BJ (cell line): ENCODE results near the gene RAP1GDS1. TPM values are rescaled to one million over a fixed set of nuclear protein-coding genes. Genes with fewer than 3 reads are reported as not detected.

Experiments
- CTCF ChIA-PET: fragments of 350-600 bp; formaldehyde crosslinking; extraction: SDS; loops from one replicate; lab custom pipeline; 2021; ENCODE audit warnings: antibody characterized with exemption, inconsistent platforms; lab: Yijun Ruan, JAX
- POLR2A ChIA-PET: fragments of 300-600 bp; sonication (Branson Sonifier 250); formaldehyde crosslinking; extraction: SDS; loops from one replicate; lab custom pipeline; 2021; ENCODE audit warnings: antibody characterized with exemption; lab: Charles Lee
- DNase-seq: peaks from one replicate; pipeline ENCODE4 v3.0.0-alpha.2; 2011; ENCODE audit warnings: low read depth
- H3K27me3 ChIP-seq: 2 replicates; pipeline ENCODE4 v1.6.0; 2011; ENCODE audit warnings: low read length; ENCODE audit not compliant: control insufficient read depth, insufficient read depth
- H3K36me3 ChIP-seq: 2 replicates; pipeline ENCODE4 v1.5.1; 2011; ENCODE audit warnings: low read length; ENCODE audit not compliant: control insufficient read depth, insufficient read depth
- H3K4me3 ChIP-seq: 2 replicates; pipeline ENCODE4 v1.5.1; 2011; ENCODE audit warnings: low read depth, mild to moderate bottlenecking, control low read depth, low read length
- polyA plus RNA-seq: library from polyadenylated mRNA; depleted of rRNA; stranded (reverse); fragments of >200 nt; gene quantifications from 2 replicates; pipeline ENCODE4 v1.2.3, GENCODE V29; 2011; rRNA removed
- TF ChIP-seq, protein P1 (sequence below): IDR thresholded peaks from 2 replicates; pipeline ENCODE4 v1.5.1; 2011; ENCODE audit warnings: low read depth, mild to moderate bottlenecking, control low read depth, inconsistent platforms, low read length, moderate library complexity; ENCODE audit not compliant: insufficient read depth

RAP1GDS1 gene
- polyA plus RNA-seq, 1 experiment = 35.1 TPM

DNA sequence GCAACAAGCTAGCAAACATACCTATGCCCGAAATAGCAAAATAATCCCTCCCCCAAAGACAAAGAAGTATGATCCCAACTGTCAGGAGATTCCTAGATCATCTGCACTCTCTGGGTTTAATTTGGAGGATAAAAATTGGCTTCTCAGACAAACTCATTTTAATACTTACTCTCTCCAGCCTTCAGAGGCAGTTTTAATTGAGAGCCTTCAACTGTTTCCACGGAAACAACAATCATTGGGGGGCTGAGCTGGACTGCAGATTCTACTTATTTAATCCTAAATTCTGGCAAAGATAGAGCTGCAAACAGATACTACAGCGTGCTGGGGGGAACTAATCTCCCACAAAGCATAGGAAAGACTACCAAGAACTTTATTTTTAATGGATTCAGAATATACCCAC lies 229.1 kb downstream of the RAP1GDS1 start:
- CTCF ChIA-PET = no interaction called here
- TF ChIP-seq, protein P1, sequence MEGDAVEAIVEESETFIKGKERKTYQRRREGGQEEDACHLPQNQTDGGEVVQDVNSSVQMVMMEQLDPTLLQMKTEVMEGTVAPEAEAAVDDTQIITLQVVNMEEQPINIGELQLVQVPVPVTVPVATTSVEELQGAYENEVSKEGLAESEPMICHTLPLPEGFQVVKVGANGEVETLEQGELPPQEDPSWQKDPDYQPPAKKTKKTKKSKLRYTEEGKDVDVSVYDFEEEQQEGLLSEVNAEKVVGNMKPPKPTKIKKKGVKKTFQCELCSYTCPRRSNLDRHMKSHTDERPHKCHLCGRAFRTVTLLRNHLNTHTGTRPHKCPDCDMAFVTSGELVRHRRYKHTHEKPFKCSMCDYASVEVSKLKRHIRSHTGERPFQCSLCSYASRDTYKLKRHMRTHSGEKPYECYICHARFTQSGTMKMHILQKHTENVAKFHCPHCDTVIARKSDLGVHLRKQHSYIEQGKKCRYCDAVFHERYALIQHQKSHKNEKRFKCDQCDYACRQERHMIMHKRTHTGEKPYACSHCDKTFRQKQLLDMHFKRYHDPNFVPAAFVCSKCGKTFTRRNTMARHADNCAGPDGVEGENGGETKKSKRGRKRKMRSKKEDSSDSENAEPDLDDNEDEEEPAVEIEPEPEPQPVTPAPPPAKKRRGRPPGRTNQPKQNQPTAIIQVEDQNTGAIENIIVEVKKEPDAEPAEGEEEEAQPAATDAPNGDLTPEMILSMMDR = no peak
- POLR2A ChIA-PET = no interaction called here

DNA sequence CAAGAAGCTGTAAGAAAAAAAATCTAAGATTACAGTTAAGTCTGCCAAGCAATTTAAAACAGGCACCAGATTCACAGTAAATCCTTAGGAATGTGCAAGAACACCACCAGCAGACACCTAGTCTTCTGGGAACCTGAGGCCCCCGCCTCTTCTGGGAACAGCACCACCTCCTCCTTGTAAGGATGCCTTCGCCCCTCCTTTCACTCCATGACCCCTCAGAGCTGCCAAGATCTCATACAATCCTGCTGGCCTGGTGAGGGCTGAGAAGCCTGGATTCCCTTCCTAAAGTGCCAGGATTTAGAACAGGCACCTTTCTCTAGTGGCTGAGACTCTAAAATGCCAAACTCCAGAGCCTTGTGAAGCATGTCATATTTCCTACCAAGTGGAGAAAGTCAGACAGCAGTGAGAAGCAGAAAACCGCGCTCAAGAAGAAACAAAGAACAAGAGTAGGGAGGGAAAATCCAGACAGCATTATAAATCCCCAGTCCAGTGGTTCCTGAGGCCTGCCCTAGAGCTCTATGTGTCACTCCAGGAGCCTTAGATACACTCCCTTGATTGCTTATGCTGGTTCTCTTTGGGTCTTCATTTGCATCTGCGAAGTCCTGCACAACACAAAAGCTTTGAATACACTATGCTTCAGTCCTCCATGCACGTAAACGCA lies 230.8 kb downstream of the RAP1GDS1 start:
- ChIA-PET CTCF (interaction anchor here (1.6 kb wide), 1 partner anchor 111 kb away, joined by 5 read pairs; no protein-coding TSS in a partner anchor), POLR2A (no interaction called here)
- 0 out of 2 replicates have a peak, but pooled peaks cover 1% of the 10 kb centered on the region for H3K36me3 ChIP-seq
- DNase-seq = no peak
- TF ChIP-seq, protein P1 = no peak
- H3K27me3 ChIP-seq = no peaks in the 10 kb centered on the region
- H3K4me3 ChIP-seq = no peak overlapping the region

More for the DNA sequence above, 229.1 kb downstream of the RAP1GDS1 start:
- H3K36me3 ChIP-seq = no peaks in the 10 kb centered on the region; the same call in 1 of the 2 replicates
- DNase-seq = no peak
- no peak overlapping the region for H3K4me3 ChIP-seq
- no peaks in the 10 kb centered on the region for H3K27me3 ChIP-seq

DNA sequence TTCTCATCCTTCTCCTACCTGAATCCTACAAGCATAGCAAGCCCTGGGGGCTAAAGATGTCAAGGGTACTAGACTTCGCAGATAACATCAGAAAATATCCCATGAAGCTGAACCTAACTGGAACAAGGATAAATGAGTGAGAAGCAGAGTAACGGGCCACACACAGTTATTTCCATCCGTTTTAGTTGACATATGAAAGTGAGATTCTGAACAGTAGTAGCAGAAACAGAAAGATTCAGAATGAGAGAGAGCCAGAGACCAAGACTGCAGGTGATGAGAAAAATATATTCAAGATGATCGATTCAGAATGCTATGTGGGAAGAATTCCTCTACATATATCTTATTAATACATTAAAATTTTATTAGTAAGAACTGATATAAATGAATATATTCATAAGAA lies 232.1 kb downstream of the RAP1GDS1 start:
- H3K36me3 ChIP-seq = 0 out of 2 replicates have a peak, but pooled peaks cover 5% of the 10 kb centered on the region
- DNase-seq = no peak
- POLR2A ChIA-PET = no interaction called here
- CTCF ChIA-PET = interaction anchor here (0.6 to 1.6 kb wide), 3 partner anchors 19 to 1397 kb away, joined by 3 to 5 read pairs (median 3); no protein-coding TSS in a partner anchor
- H3K4me3 ChIP-seq = no peak overlapping the region
- no peaks in the 10 kb centered on the region for H3K27me3 ChIP-seq
- TF ChIP-seq, protein P1 = no peak

Other genes with a start within 250 kb of the RAP1GDS1 start
- gene STPG2, start 117.9 kb upstream of the RAP1GDS1 start, polyA plus RNA-seq = not detected in 2 replicates